ENCODE data around the gene S100A12. TPM values are rescaled to one million over a fixed set of nuclear protein-coding genes. Genes with fewer than 3 reads are reported as not detected.
A peak's percentile ranks its signal among the peaks of the same experiment; 100 is the strongest.
"Not testable (repeated sequence)": the region's sequence is repeated elsewhere in the genome, so short reads cannot be mapped to it uniquely, and the experiment has no call there.

S100A12 gene
- not detected for polyA plus RNA-seq (2013, experiment 1 of 2)
- not detected for polyA plus RNA-seq (2013, experiment 2 of 2)

GRCh38 chr1:153375511-153375910, at the start of gene S100A12:
Gene S100A12 (minus strand): TSS chr1:153375621. CDS start chr1:153374592, 1,029 bp downstream.
- Histone ChIP-seq H3K4ac (ENCODE audit: low read depth in 1 of 2, low read length in 2 of 2) (no peak within 1 kb of the TSS), H4K91ac (ENCODE audit: low read length) (no peak within 1 kb of the TSS), H3K4me3 (ENCODE audit: insufficient read depth in 1 of 2, low read depth in 1 of 2, low read length in 2 of 2) (no peak within 1 kb of the TSS), H2BK15ac (ENCODE audit: low read depth, poor library complexity, severe bottlenecking) (no peak within 1 kb of the TSS), H2AFZ (ENCODE audit: low read depth, low read length) (no peak within 1 kb of the TSS), H2BK12ac (ENCODE audit: low read length in 2 of 2) (no peak within 1 kb of the TSS), H3K4me1 (ENCODE audit: control insufficient read depth, insufficient read depth, low read depth, low read length) (no peaks in the 10 kb centered on the region), H2BK5ac (ENCODE audit: low read depth, low read length, poor library complexity, severe bottlenecking) (no peak within 1 kb of the TSS), H2AK5ac (ENCODE audit: low read length, severe bottlenecking) (no peak within 1 kb of the TSS), H4K8ac (ENCODE audit: low read length) (no peak within 1 kb of the TSS), H3K9me3 (ENCODE audit: control insufficient read depth, low read length) (peaks cover 2% of the 10 kb centered on the region), H3K4me2 (ENCODE audit: low read length, poor library complexity, severe bottlenecking) (no peak within 1 kb of the TSS), H3K36me3 (ENCODE audit: control insufficient read depth in 1 of 2, insufficient read depth in 2 of 2, low read depth in 1 of 2, low read length in 2 of 2) (no peaks in the 10 kb centered on the region), H3K14ac (ENCODE audit: low read length in 2 of 2) (no peak within 1 kb of the TSS), H3K23ac (ENCODE audit: low read length in 2 of 2) (no peak within 1 kb of the TSS), H2BK120ac (ENCODE audit: low read depth, low read length) (no peak within 1 kb of the TSS), H3K27ac (ENCODE audit: low read length, poor library complexity, severe bottlenecking) (no peak within 1 kb of the TSS), H3K9ac (ENCODE audit: low read length) (peak within 1 kb of the TSS; percentile 16), H3K79me1 (replicated peaks; ENCODE audit: low read length, poor library complexity, severe bottlenecking) (no peaks in the 10 kb centered on the region), H3K18ac (ENCODE audit: low read depth in 1 of 2, low read length in 2 of 2) (no peak within 1 kb of the TSS), H3K27me3 (ENCODE audit: control insufficient read depth in 1 of 2, insufficient read depth in 1 of 2, low read length in 2 of 2) (peaks cover 0 to 48% of the 10 kb centered on the region in 2 experiments)
- WGBS: no CpG with 5 or more reads among the region's 1 CpG
- peak; percentile 2 for DNase-seq

- Histone ChIP-seq H3K4me1 (ENCODE audit: control insufficient read depth, insufficient read depth, low read depth, low read length) (no peaks in the 10 kb centered on the region), H2AK5ac (ENCODE audit: low read length, severe bottlenecking) (no peak overlapping the region), H3K4me2 (ENCODE audit: low read length, poor library complexity, severe bottlenecking) (no peak overlapping the region), H2BK15ac (ENCODE audit: low read depth, poor library complexity, severe bottlenecking) (no peak overlapping the region), H3K4me3 (ENCODE audit: insufficient read depth in 1 of 2, low read depth in 1 of 2, low read length in 2 of 2) (no peak overlapping the region), H3K9ac (ENCODE audit: low read length) (no peak overlapping the region), H3K9me3 (ENCODE audit: control insufficient read depth, low read length) (no peaks in the 10 kb centered on the region), H3K18ac (ENCODE audit: low read depth in 1 of 2, low read length in 2 of 2) (no peak overlapping the region), H4K91ac (ENCODE audit: low read length) (no peak overlapping the region), H3K79me1 (replicated peaks; ENCODE audit: low read length, poor library complexity, severe bottlenecking) (no peaks in the 10 kb centered on the region), H3K36me3 (ENCODE audit: control insufficient read depth in 1 of 2, insufficient read depth in 2 of 2, low read depth in 1 of 2, low read length in 2 of 2) (no peaks in the 10 kb centered on the region), H4K8ac (ENCODE audit: low read length) (no peak overlapping the region), H3K27ac (ENCODE audit: low read length, poor library complexity, severe bottlenecking) (no peak overlapping the region), H3K14ac (ENCODE audit: low read length in 2 of 2) (no peak overlapping the region), H2BK120ac (ENCODE audit: low read depth, low read length) (no peak overlapping the region), H3K4ac (ENCODE audit: low read depth in 1 of 2, low read length in 2 of 2) (no peak overlapping the region), H2AFZ (ENCODE audit: low read depth, low read length) (no peak overlapping the region), H2BK5ac (ENCODE audit: low read depth, low read length, poor library complexity, severe bottlenecking) (no peak overlapping the region), H2BK12ac (ENCODE audit: low read length in 2 of 2) (no peak overlapping the region), H3K23ac (ENCODE audit: low read length in 2 of 2) (no peak overlapping the region), H3K27me3 (ENCODE audit: control insufficient read depth in 1 of 2, insufficient read depth in 1 of 2, low read length in 2 of 2) (peaks cover 3 to 30% of the 10 kb centered on the region in 2 experiments)
- peak; percentile 55 for DNase-seq
- WGBS: 6% methylated on average over 5 of the region's 6 CpGs
Measured at GRCh38 chr1:153422450-153423068, 47.1 kb upstream of the S100A12 start.

GRCh38 chr1:153420306-153420705, 44.9 kb upstream of the S100A12 start:
- Histone ChIP-seq H2AFZ (ENCODE audit: low read depth, low read length) (no peak overlapping the region), H3K9me3 (ENCODE audit: control insufficient read depth, low read length) (no peaks in the 10 kb centered on the region), H2BK15ac (ENCODE audit: low read depth, poor library complexity, severe bottlenecking) (no peak overlapping the region), H2BK12ac (ENCODE audit: low read length in 2 of 2) (no peak overlapping the region), H3K4ac (ENCODE audit: low read depth in 1 of 2, low read length in 2 of 2) (no peak overlapping the region), H2AK5ac (ENCODE audit: low read length, severe bottlenecking) (no peak overlapping the region), H4K91ac (ENCODE audit: low read length) (no peak overlapping the region), H2BK120ac (ENCODE audit: low read depth, low read length) (no peak overlapping the region), H3K18ac (ENCODE audit: low read depth in 1 of 2, low read length in 2 of 2) (no peak overlapping the region), H4K8ac (ENCODE audit: low read length) (no peak overlapping the region), H3K27ac (ENCODE audit: low read length, poor library complexity, severe bottlenecking) (no peak overlapping the region), H3K4me1 (ENCODE audit: control insufficient read depth, insufficient read depth, low read depth, low read length) (no peaks in the 10 kb centered on the region), H3K14ac (ENCODE audit: low read length in 2 of 2) (no peak overlapping the region), H2BK5ac (ENCODE audit: low read depth, low read length, poor library complexity, severe bottlenecking) (no peak overlapping the region), H3K9ac (ENCODE audit: low read length) (no peak overlapping the region), H3K79me1 (replicated peaks; ENCODE audit: low read length, poor library complexity, severe bottlenecking) (no peaks in the 10 kb centered on the region), H3K4me2 (ENCODE audit: low read length, poor library complexity, severe bottlenecking) (no peak overlapping the region), H3K4me3 (ENCODE audit: insufficient read depth in 1 of 2, low read depth in 1 of 2, low read length in 2 of 2) (no peak overlapping the region), H3K36me3 (ENCODE audit: control insufficient read depth in 1 of 2, insufficient read depth in 2 of 2, low read depth in 1 of 2, low read length in 2 of 2) (no peaks in the 10 kb centered on the region), H3K23ac (ENCODE audit: low read length in 2 of 2) (no peak overlapping the region), H3K27me3 (ENCODE audit: control insufficient read depth in 1 of 2, insufficient read depth in 1 of 2, low read length in 2 of 2) (peaks cover 3 to 23% of the 10 kb centered on the region in 2 experiments)
- 70% methylated on average over 2 of the region's 2 CpGs for WGBS
- no peak for DNase-seq

- H3K9me3 ChIP-seq (ENCODE audit: control insufficient read depth, low read length); H3K36me3 ChIP-seq (ENCODE audit: control insufficient read depth in 1 of 2, insufficient read depth in 2 of 2, low read depth in 1 of 2, low read length in 2 of 2); H3K4me1 ChIP-seq (ENCODE audit: control insufficient read depth, insufficient read depth, low read depth, low read length); H3K9ac ChIP-seq (ENCODE audit: low read length); H3K4ac ChIP-seq (ENCODE audit: low read depth in 1 of 2, low read length in 2 of 2); H3K27ac ChIP-seq (ENCODE audit: low read length, poor library complexity, severe bottlenecking); DNase-seq; H2BK120ac ChIP-seq (ENCODE audit: low read depth, low read length); H3K18ac ChIP-seq (ENCODE audit: low read depth in 1 of 2, low read length in 2 of 2); H4K8ac ChIP-seq (ENCODE audit: low read length); H3K4me3 ChIP-seq (ENCODE audit: insufficient read depth in 1 of 2, low read depth in 1 of 2, low read length in 2 of 2); H2BK15ac ChIP-seq (ENCODE audit: low read depth, poor library complexity, severe bottlenecking); H2AFZ ChIP-seq (ENCODE audit: low read depth, low read length); H3K14ac ChIP-seq (ENCODE audit: low read length in 2 of 2); H2BK5ac ChIP-seq (ENCODE audit: low read depth, low read length, poor library complexity, severe bottlenecking); H2AK5ac ChIP-seq (ENCODE audit: low read length, severe bottlenecking); H3K4me2 ChIP-seq (ENCODE audit: low read length, poor library complexity, severe bottlenecking); H3K23ac ChIP-seq (ENCODE audit: low read length in 2 of 2); H2BK12ac ChIP-seq (ENCODE audit: low read length in 2 of 2); H3K79me1 ChIP-seq (replicated peaks; ENCODE audit: low read length, poor library complexity, severe bottlenecking): not testable (repeated sequence)
- peak overlapping the region; percentile 20 for H4K91ac ChIP-seq (ENCODE audit: low read length)
- peaks cover 3 to 23% of the 10 kb centered on the region in 2 experiments for H3K27me3 ChIP-seq (ENCODE audit: control insufficient read depth in 1 of 2, insufficient read depth in 1 of 2, low read length in 2 of 2)
- 20% methylated on average over 2 of the region's 2 CpGs for WGBS
Measured at GRCh38 chr1:153419436-153419793, 44.0 kb upstream of the S100A12 start.

Measured in mesenchymal stem cell (in vitro differentiated cells and primary cell).